GM23248 (cell line): ENCODE data around the gene PIK3R4. TPM values are rescaled to one million over a fixed set of nuclear protein-coding genes. Genes with fewer than 3 reads are reported as not detected.

Experiments
- DNase-seq: peaks from one replicate; pipeline ENCODE4 v3.0.0-alpha.2; 2015
- H2AFZ ChIP-seq: fragments of 200-600 bp; sonication (generic); 2 replicates; pipeline ENCODE4 v1.6.1; 2016; ENCODE audit warnings: antibody characterized with exemption
- H3F3A ChIP-seq: fragments of 200-600 bp; sonication (generic); 2 replicates; pipeline ENCODE4 v1.6.1; 2016; ENCODE audit warnings: mild to moderate bottlenecking, antibody characterized with exemption, mixed run types; ENCODE audit not compliant: insufficient read depth
- H3K27ac ChIP-seq: fragments of 200-600 bp; sonication (generic); 2 replicates; pipeline ENCODE4 v1.5.1; 2016; ENCODE audit warnings: mild to moderate bottlenecking
- H3K27me3 ChIP-seq: fragments of 200-600 bp; sonication (generic); replicated peaks from 2 replicates; pipeline ENCODE4 v1.6.1; 2016; ENCODE audit warnings: mild to moderate bottlenecking; ENCODE audit not compliant: insufficient read depth
- H3K36me3 ChIP-seq: fragments of 200-600 bp; sonication (generic); 2 replicates; pipeline ENCODE4 v1.6.1; 2016; ENCODE audit warnings: low read depth, mild to moderate bottlenecking
- H3K4me1 ChIP-seq: fragments of 200-600 bp; sonication (generic); 2 replicates; pipeline ENCODE4 v1.6.1; 2016; ENCODE audit warnings: mild to moderate bottlenecking; ENCODE audit not compliant: insufficient read depth
- H3K4me2 ChIP-seq: fragments of 200-600 bp; sonication (generic); one replicate; pipeline ENCODE4 v1.6.1; 2016; ENCODE audit warnings: mild to moderate bottlenecking; ENCODE audit not compliant: unreplicated experiment
- H3K4me3 ChIP-seq: fragments of 200-600 bp; sonication (generic); 2 replicates; pipeline ENCODE4 v1.5.1; 2016; ENCODE audit warnings: mild to moderate bottlenecking
- H3K79me2 ChIP-seq: fragments of 200-600 bp; sonication (generic); 2 replicates; pipeline ENCODE4 v1.6.1; 2016; ENCODE audit warnings: mild to moderate bottlenecking; ENCODE audit not compliant: insufficient read depth
- H3K9ac ChIP-seq: fragments of 200-600 bp; sonication (generic); 2 replicates; pipeline ENCODE4 v1.6.1; 2016; ENCODE audit warnings: mild to moderate bottlenecking
- H3K9me2 ChIP-seq: fragments of 200-600 bp; sonication (generic); 2 replicates; pipeline ENCODE4 v1.6.1; 2016; ENCODE audit warnings: mixed run types, mild to moderate bottlenecking, moderate library complexity; ENCODE audit not compliant: insufficient read depth
- H3K9me3 ChIP-seq: fragments of 200-600 bp; sonication (generic); one replicate; pipeline ENCODE4 v1.6.1; 2017; ENCODE audit warnings: low read depth
- H4K20me1 ChIP-seq: fragments of 200-600 bp; sonication (generic); 2 replicates; pipeline ENCODE4 v1.6.0; 2016; ENCODE audit not compliant: insufficient read depth
- EZH2 ChIP-seq: fragments of 200-600 bp; sonication (generic); IDR thresholded peaks from 2 replicates; pipeline ENCODE4 v1.6.1; 2018; ENCODE audit warnings: antibody characterized with exemption, mild to moderate bottlenecking; ENCODE audit not compliant: insufficient read depth, poor library complexity, severe bottlenecking
- EZH2phosphoT487 ChIP-seq: fragments of 200-600 bp; sonication (generic); IDR thresholded peaks from 2 replicates; pipeline ENCODE4 v1.6.1; 2018; ENCODE audit warnings: antibody characterized with exemption, moderate library complexity, mild to moderate bottlenecking, low read depth; ENCODE audit not compliant: insufficient read depth
- WGBS, 2 experiments: methylation state at CpG; one replicate each; pipeline ENCODE4 v1.1.6; 2015 to 2017; ENCODE audit warnings: low lambda C conversion rate in 2 of 2, low coverage in 1 of 2; ENCODE audit errors: missing lambda C conversion rate in 2 of 2; 5-methylcytosine and 5-hydroxymethylcytosine counted together
- in situ Hi-C: fragments of 300-500 bp; cut with MboI; formaldehyde crosslinking; loops from 2 replicates; pipeline ENCODE4 v1.15.0; 2020
- polyA plus RNA-seq: library from polyadenylated mRNA; unstranded; fragments of >200 nt; fragmentation: Nextera tagmentation; extraction: Ambion mirVana; gene quantifications from 2 replicates; pipeline ENCODE4 v1.2.1, GENCODE V29; 2016
- total RNA-seq: library from RNA; depleted of rRNA; stranded (reverse); fragments of >200 nt; shearing (Covaris generic); gene quantifications from 2 replicates; pipeline ENCODE4 v1.2.3, GENCODE V29; 2014; rRNA removed

PIK3R4 gene
- 19.1 and 26.9 TPM in 2 replicates for total RNA-seq
- 15.9 and 20.1 TPM in 2 replicates for polyA plus RNA-seq

DNA sequence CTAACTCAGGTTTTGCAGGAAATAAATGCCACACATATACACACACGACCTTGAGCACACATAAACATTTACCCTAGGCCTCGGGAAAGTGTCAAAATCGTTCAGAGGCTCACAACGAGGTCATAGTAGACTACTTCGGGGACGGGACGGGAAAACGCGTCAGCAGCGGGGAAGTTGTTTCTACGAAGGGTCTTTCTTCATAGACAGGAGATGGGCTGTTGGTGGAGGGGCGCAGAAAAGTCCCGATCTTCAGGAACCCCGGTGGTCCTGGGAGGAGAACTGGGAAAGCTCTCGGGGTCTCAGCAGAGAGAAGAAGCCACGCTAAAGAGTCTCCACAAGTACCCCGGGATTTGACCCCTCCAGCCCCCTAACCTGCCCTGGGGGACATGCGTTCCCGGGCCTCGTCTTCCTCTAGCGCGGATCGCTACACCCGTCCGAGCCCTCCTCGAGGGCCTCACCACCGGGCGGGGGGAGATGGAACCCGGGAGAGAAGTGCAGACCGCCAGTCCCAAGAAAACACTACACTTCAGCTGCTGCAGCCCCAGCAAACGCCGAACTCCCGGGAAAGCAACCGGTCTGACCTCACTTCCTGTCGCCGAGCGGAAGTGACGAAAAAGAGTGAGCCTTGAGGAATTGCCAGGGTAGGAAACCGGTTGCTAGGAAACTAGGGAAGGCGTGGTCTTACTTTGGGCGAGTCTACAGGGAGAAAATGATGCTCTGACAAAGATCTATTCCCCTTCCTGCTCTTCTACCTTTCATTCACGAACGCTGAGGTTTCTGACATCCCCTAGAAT is at the start of gene PIK3R4:
TSS of gene PIK3R4 (minus strand) at position 584 of the 794 bp plus-strand sequence. CDS start 1,611 bp downstream, outside the sequence.
- H3K36me3 ChIP-seq, result 0 out of 2 replicates have a peak, but pooled peaks cover 4% of the 10 kb centered on the region
- peak within 1 kb of the TSS; percentile 96 for H3K9ac ChIP-seq
- WGBS, 2 experiments, result 1% methylated on average over 43 of the region's 43 CpGs
- H3K79me2 ChIP-seq, result peaks cover 52% of the 10 kb centered on the region
- H3K9me2 ChIP-seq, result no peaks in the 10 kb centered on the region
- peak; percentile 97 for DNase-seq
- H3K4me3 ChIP-seq, result peak within 1 kb of the TSS; percentile 90
- peak within 1 kb of the TSS; percentile 94 for H3K27ac ChIP-seq
- peaks cover 20% of the 10 kb centered on the region for H3F3A ChIP-seq
- peaks cover 37% of the 10 kb centered on the region for H3K4me1 ChIP-seq
- in situ Hi-C loops, result no loop called here
- no peaks in the 10 kb centered on the region for H4K20me1 ChIP-seq
- no peaks in the 10 kb centered on the region for H3K27me3 ChIP-seq
- TF ChIP-seq EZH2 (no peak), EZH2phosphoT487 (no peak)
- H2AFZ ChIP-seq, result peak within 1 kb of the TSS; percentile 92
- no peaks in the 10 kb centered on the region for H3K9me3 ChIP-seq
- H3K4me2 ChIP-seq, result peak within 1 kb of the TSS; percentile 90

DNA sequence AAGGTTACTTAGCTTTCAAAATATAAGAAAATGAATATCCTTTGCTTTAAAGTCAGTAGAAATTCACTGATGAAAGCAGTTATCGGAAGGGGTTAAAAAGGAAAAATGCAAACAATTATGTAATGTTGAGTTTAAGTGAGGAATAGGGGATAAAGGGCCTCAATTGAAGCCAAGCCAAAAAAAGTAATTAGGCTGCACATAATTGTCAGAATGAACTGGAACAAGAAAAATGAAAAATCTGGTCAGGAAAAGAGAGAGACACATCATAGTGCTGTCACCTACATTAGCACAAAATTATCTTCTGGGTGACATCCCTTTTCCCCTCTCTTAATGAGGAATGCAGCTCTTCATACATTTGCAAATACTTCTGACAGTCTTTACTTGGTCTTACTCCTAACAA is 48.8 kb upstream of the PIK3R4 start:
- Histone ChIP-seq H3K36me3 (no peaks in the 10 kb centered on the region), H3K9ac (no peak overlapping the region), H3K9me2 (no peaks in the 10 kb centered on the region), H3K9me3 (no peaks in the 10 kb centered on the region), H4K20me1 (no peaks in the 10 kb centered on the region), H3K27me3 (peaks cover 4% of the 10 kb centered on the region; the same call in 1 of the 2 replicates), H3K27ac (no peak overlapping the region), H3F3A (no peaks in the 10 kb centered on the region), H2AFZ (no peak overlapping the region), H3K4me2 (no peak overlapping the region), H3K4me3 (no peak overlapping the region), H3K4me1 (no peaks in the 10 kb centered on the region), H3K79me2 (no peaks in the 10 kb centered on the region)
- in situ Hi-C loops, result no loop called here
- WGBS, 2 experiments, result 76 to 77% methylated on average over 1 of the region's 1 CpG
- DNase-seq, result no peak
- no peak for TF ChIP-seq EZH2
- no peak for TF ChIP-seq EZH2phosphoT487

DNA sequence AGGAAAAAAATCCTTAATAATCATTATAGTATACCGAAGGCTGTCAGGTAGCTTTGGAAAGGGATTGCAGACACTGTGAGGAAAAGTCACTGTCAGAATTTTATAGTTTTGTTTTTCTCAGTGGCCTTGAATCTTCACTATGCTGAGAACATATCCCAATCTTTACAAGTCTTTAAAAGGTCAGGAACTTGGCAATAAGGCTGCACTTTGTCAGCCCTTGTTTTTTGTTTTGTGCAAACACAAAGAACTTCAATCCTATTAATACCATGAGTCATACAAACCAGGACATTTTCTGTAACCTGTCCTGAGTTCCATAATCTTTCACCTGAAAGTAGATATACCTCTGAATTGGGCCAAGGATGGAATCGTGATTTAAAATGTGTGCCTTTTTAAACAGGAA is 45.6 kb upstream of the PIK3R4 start:
- 42 to 49% methylated on average over 2 of the region's 2 CpGs for WGBS, 2 experiments
- in situ Hi-C loops, result no loop called here
- Histone ChIP-seq H3K27ac (no peak overlapping the region), H3K9ac (no peak overlapping the region), H3K9me3 (no peaks in the 10 kb centered on the region), H3K9me2 (no peaks in the 10 kb centered on the region), H2AFZ (no peak overlapping the region), H3K4me1 (no peaks in the 10 kb centered on the region), H3K27me3 (peaks cover 4% of the 10 kb centered on the region; the same call in 1 of the 2 replicates), H3K4me2 (no peak overlapping the region), H3K4me3 (no peak overlapping the region), H3K36me3 (no peaks in the 10 kb centered on the region), H3K79me2 (no peaks in the 10 kb centered on the region), H3F3A (no peaks in the 10 kb centered on the region), H4K20me1 (no peaks in the 10 kb centered on the region)
- TF ChIP-seq EZH2 (no peak), EZH2phosphoT487 (no peak)
- no peak for DNase-seq

DNA sequence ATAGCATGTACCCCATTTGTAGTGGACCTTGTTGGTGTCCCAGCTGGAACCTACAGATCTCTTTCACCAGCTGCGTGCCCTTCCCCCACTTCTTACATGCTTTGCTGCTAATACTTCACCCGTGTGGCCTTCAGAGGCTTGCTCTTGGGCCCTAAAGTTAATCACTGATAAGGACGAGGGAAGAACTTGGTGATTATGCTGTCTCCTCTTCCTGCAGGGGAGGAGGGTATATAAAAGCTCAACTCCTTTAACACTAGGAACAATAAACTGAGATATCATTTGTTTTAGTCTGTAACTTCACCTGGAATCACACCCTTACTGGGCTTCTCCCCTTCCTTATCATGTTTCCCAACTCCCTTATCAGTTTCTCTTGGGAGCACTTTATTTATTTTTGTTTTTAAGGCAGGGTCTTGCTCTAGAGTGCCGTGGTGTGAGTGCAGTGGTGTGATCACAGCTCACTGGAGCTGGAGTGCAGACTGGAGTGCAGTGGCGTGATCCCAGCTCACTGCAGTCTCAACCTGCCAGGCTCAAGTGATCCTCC is 43.2 kb upstream of the PIK3R4 start:
- no peak overlapping the region for H3K4me2 ChIP-seq
- H3F3A ChIP-seq, result no peaks in the 10 kb centered on the region
- in situ Hi-C loops, result no loop called here
- H3K9me2 ChIP-seq, result no peaks in the 10 kb centered on the region
- H2AFZ ChIP-seq, result no peak overlapping the region
- no peak overlapping the region for H3K27ac ChIP-seq
- no peak overlapping the region for H3K9ac ChIP-seq
- H3K4me1 ChIP-seq, result no peaks in the 10 kb centered on the region
- H3K4me3 ChIP-seq, result no peak overlapping the region
- DNase-seq, result no peak
- no peaks in the 10 kb centered on the region for H3K79me2 ChIP-seq
- H4K20me1 ChIP-seq, result no peaks in the 10 kb centered on the region
- H3K9me3 ChIP-seq, result no peaks in the 10 kb centered on the region
- WGBS, 2 experiments, result 43 to 49% methylated on average over 5 of the region's 5 CpGs
- H3K36me3 ChIP-seq, result no peaks in the 10 kb centered on the region
- TF ChIP-seq EZH2phosphoT487, result no peak
- no peak for TF ChIP-seq EZH2
- H3K27me3 ChIP-seq, result peaks cover 4% of the 10 kb centered on the region
